ENCODE results near the gene ACKR3. TPM values are rescaled to one million over a fixed set of nuclear protein-coding genes. Genes with fewer than 3 reads are reported as not detected.

The ACKR3 gene
- total RNA-seq, 3 donors from 2014 or later, result 15.1 to 39.4 (median 23.6) TPM

DNA sequence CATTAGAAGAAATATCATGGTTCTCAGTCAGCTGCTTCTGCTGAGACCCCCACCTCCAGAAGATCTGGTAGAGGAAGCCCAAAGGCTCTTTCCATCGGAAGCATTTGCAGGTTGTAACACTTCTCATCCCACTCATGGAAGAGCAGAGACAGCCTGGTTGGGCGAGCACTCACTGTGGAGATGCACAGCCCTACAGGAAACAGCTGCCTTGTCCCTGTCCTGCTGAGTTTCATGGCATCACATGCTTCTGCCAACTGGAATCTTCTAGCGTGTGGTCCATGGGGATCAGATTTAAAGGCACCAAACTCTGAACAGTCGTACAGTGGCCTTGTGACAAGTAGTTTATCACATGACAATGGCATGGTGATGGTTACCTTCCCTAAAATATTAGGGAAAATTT, 36.3 kb upstream of the ACKR3 start:
- Histone ChIP-seq H3K27ac (no peak overlapping the region), H3K36me3 (no peaks in the 10 kb centered on the region), H3K27me3 (no peaks in the 10 kb centered on the region), H3K4me3 (no peak overlapping the region), H3K4me1 (no peaks in the 10 kb centered on the region), H3K9me3 (no peaks in the 10 kb centered on the region)
- TF ChIP-seq, protein P1, sequence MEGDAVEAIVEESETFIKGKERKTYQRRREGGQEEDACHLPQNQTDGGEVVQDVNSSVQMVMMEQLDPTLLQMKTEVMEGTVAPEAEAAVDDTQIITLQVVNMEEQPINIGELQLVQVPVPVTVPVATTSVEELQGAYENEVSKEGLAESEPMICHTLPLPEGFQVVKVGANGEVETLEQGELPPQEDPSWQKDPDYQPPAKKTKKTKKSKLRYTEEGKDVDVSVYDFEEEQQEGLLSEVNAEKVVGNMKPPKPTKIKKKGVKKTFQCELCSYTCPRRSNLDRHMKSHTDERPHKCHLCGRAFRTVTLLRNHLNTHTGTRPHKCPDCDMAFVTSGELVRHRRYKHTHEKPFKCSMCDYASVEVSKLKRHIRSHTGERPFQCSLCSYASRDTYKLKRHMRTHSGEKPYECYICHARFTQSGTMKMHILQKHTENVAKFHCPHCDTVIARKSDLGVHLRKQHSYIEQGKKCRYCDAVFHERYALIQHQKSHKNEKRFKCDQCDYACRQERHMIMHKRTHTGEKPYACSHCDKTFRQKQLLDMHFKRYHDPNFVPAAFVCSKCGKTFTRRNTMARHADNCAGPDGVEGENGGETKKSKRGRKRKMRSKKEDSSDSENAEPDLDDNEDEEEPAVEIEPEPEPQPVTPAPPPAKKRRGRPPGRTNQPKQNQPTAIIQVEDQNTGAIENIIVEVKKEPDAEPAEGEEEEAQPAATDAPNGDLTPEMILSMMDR (IDR thresholded peaks at IDR 0.05), result no peak
- TF ChIP-seq POLR2AphosphoS5 (IDR thresholded peaks at IDR 0.05), result no peak
- TF ChIP-seq POLR2A (IDR thresholded peaks at IDR 0.05), result no peak
- intact Hi-C loops (cut with DNase I; ENCODE audit: low total_unique reads), result no loop called here
- no peak for DNase-seq (ENCODE audit: low spot score in 2 of 2)

DNA sequence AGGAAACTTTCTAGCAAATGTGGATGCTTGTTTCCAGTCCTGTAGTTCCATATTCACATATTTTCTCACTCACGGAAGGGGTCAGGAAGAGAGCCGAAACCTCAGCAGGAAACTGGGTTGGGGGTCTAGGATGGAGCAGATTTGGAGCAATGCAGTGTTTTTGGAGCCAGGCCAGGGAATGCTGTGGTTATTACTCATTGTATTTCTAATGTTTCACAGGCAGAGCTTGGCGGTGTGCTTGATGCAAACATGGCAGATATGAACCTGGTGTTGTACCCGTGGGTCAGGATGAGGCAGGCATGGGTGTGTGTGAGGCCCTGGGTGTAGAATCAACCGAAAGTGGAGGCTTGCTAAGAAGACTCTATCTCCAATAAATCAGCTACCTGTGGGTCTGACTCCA, 34.6 kb upstream of the ACKR3 start:
- H3K27ac ChIP-seq, result no peak overlapping the region
- H3K4me1 ChIP-seq, result no peaks in the 10 kb centered on the region
- no peaks in the 10 kb centered on the region for H3K9me3 ChIP-seq
- no peaks in the 10 kb centered on the region for H3K36me3 ChIP-seq
- no peak for TF ChIP-seq POLR2A (IDR thresholded peaks at IDR 0.05)
- TF ChIP-seq, protein P1 (IDR thresholded peaks at IDR 0.05), result no peak
- no peak for TF ChIP-seq POLR2AphosphoS5 (IDR thresholded peaks at IDR 0.05)
- no peak overlapping the region for H3K4me3 ChIP-seq
- no peaks in the 10 kb centered on the region for H3K27me3 ChIP-seq
- intact Hi-C loops (cut with DNase I; ENCODE audit: low total_unique reads), result no loop called here
- no peak for DNase-seq (ENCODE audit: low spot score in 2 of 2)

DNA sequence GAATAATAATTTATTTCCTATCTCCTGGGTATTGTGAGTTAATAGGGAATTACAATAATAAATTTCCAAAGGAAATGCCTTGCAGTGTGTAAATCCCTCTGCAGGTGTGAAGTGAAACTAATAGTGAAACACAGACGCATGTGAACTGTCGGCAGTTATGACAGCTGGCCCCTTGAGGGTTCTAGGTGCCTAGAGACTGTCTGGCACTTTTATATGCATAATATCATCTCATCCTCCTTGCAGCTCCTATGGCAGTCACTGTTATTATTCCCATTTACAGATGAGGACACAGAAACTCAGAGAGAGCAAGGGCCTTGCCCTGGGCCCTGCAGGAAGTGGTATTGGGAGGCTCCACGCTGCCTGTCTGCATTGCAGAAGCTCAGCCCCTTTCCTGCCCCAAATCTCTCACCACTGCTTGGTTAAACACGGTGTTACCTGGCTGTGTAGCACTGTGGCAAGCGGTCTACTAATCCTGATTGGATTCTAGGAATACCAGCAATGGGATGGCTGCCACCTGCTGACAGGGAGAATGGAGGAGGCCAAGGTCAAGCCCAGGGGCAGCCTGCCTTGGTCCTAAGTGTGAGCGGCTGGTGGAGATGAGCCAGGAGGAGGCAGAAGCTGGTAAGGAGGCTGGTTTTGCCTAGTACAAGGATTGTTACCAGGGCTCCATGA, 32.8 kb upstream of the ACKR3 start:
- H3K27ac ChIP-seq, result no peak overlapping the region
- no peak overlapping the region for H3K4me3 ChIP-seq
- H3K36me3 ChIP-seq, result no peaks in the 10 kb centered on the region
- no peak for TF ChIP-seq POLR2AphosphoS5 (IDR thresholded peaks at IDR 0.05)
- TF ChIP-seq POLR2A (IDR thresholded peaks at IDR 0.05), result no peak
- TF ChIP-seq, protein P1 (IDR thresholded peaks at IDR 0.05), result no peak
- no peaks in the 10 kb centered on the region for H3K4me1 ChIP-seq
- H3K9me3 ChIP-seq, result no peaks in the 10 kb centered on the region
- DNase-seq (ENCODE audit: low spot score in 2 of 2), result no peak
- intact Hi-C loops (cut with DNase I; ENCODE audit: low total_unique reads), result no loop called here
- H3K27me3 ChIP-seq, result no peaks in the 10 kb centered on the region

DNA sequence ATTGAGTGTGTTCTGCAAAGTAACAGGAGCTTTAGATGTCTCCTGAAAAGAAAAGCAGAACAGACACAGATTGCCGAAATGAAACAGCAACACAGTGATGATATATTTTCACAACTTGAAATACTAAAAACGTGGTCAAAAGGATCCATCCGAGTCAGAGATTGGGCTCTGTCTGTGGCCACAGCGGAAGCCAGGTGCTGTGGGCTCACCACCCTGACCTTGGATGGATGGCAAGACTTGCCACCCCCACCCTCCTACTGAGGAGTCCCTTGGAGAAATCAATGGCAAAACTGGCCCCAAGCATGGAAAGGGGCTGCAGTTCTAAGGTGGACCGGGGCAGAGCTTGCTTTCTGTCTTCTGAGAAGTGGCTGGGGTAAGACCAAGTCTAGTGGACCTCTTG, 31.4 kb upstream of the ACKR3 start:
- Histone ChIP-seq H3K36me3 (no peaks in the 10 kb centered on the region), H3K27ac (no peak overlapping the region), H3K4me1 (no peaks in the 10 kb centered on the region), H3K4me3 (no peak overlapping the region), H3K27me3 (no peaks in the 10 kb centered on the region), H3K9me3 (no peaks in the 10 kb centered on the region)
- no peak for DNase-seq (ENCODE audit: low spot score in 2 of 2)
- intact Hi-C loops (cut with DNase I; ENCODE audit: low total_unique reads), result no loop called here
- TF ChIP-seq POLR2A (IDR thresholded peaks at IDR 0.05), result no peak
- TF ChIP-seq POLR2AphosphoS5 (IDR thresholded peaks at IDR 0.05), result no peak
- TF ChIP-seq, protein P1 (IDR thresholded peaks at IDR 0.05), result no peak

DNA sequence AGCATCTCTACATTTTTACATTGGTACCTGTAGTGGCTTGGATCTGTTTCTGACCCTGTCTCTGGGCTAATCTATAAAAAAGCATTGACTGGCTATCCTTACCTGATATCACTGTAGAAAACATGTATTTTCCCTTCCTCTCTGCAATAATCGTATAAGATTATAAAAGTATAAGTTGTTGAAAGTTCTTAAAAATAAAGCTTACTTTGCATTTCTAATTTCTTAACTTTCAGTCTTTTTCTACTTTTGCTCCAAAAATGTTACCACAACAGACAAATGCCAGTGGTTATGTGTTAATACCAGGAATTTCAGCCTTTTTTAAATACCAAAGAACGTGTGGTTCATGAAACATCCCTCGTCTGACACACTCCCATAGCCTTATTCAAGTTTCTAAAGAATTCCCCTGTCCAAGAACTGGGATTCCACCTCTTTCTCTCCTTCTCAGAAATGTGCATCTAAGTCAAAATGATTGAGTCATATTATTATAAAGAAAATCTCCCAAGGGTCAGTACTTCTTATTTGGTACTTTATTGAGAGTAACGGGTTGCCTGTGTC, 28.5 kb upstream of the ACKR3 start:
- H3K4me3 ChIP-seq, result no peak overlapping the region
- TF ChIP-seq, protein P1 (IDR thresholded peaks at IDR 0.05), result no peak
- no peak for TF ChIP-seq POLR2AphosphoS5 (IDR thresholded peaks at IDR 0.05)
- TF ChIP-seq POLR2A (IDR thresholded peaks at IDR 0.05), result no peak
- DNase-seq (ENCODE audit: low spot score in 2 of 2), result no peak
- H3K9me3 ChIP-seq, result no peaks in the 10 kb centered on the region
- H3K27ac ChIP-seq, result no peak overlapping the region
- no peaks in the 10 kb centered on the region for H3K4me1 ChIP-seq
- H3K27me3 ChIP-seq, result no peaks in the 10 kb centered on the region
- intact Hi-C loops (cut with DNase I; ENCODE audit: low total_unique reads), result loop anchor here (5.0 kb wide), 1 partner anchor 96 kb away; no protein-coding TSS in a partner anchor
- H3K36me3 ChIP-seq, result no peaks in the 10 kb centered on the region

Measured in breast epithelium (tissue), 4 donors.